SH-SY5Y (cell line): ENCODE results near the gene POM121L12.

Source experiments
- GATA2 ChIP-seq: IDR thresholded peaks from 2 replicates; pipeline ENCODE4 v1.6.1; 2011; ENCODE audit warnings: mild to moderate bottlenecking, low read depth, low read length
- GATA3 ChIP-seq: IDR thresholded peaks from 2 replicates; pipeline ENCODE4 v1.6.1; 2011; ENCODE audit warnings: low read depth, mild to moderate bottlenecking, low read length, moderate library complexity

The POM121L12 gene

DNA sequence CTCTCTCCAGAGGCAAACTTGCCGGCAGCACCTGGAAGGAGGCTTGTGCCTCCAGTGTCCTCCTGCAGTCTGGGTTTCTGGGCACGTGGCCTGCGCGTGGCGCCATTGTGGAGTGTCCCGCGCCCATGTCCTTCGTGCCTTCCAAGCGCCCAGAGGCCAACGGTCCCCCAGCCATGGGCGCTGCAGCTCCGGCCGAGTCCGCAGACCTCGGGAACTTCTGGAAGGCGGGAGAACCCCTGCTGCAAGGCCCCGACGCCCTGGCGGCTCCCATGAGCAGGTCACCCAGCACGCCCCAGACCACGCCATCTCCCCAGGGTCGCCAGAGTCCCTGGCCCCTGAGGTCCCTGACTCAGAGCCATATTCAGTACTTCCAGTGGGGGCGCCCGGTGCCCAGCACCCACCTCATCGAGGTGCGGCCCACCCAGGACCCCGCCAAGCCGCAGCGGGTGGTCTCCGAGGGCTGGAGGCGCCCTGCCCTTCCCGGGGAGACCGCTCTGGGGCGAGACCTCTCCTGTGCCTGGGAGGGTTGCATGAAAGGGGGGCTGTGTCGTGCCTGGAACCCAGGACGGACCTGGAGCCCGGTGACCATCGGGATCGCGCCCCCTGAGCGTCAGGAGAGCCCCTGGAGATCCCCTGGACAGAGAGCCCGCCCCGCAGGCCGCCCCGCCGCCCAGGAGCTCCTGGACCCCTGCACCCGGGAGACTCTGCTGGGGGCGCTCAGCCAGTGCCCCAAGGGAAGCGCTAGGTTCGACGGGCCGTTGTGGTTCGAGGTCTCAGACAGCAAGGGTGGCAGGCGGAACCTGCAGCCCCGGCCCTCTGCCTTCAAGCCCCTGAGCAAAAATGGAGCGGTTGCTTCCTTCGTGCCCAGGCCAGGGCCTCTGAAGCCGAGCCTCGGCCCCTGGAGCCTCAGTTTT is at the start of gene POM121L12:
POM121L12 (plus strand) TSS at position 135 of the 914 bp plus-strand sequence; CDS start at position 174, 39 bp downstream.
- TF ChIP-seq GATA3 (no peak), GATA2 (no peak)

DNA sequence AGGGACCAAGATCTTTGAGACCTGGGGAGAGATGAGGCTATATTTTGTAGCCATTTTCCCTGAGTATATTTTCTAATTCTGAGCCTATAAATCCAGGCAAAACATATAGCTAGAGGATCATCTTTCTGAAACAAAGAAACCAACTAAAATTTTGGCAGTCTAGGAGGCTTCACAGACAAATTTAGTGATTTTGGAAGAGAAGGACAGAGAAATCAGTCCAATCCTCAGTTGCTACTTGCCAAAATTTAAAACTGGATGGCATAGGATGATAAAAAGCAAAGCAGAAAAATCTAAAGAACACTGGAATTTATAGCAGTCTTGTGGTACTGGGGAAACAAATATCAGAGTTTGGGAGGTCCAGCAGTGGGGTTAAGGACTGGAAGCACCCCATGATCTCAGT is 43.4 kb upstream of the POM121L12 start:
- TF ChIP-seq GATA3 (no peak), GATA2 (no peak)

DNA sequence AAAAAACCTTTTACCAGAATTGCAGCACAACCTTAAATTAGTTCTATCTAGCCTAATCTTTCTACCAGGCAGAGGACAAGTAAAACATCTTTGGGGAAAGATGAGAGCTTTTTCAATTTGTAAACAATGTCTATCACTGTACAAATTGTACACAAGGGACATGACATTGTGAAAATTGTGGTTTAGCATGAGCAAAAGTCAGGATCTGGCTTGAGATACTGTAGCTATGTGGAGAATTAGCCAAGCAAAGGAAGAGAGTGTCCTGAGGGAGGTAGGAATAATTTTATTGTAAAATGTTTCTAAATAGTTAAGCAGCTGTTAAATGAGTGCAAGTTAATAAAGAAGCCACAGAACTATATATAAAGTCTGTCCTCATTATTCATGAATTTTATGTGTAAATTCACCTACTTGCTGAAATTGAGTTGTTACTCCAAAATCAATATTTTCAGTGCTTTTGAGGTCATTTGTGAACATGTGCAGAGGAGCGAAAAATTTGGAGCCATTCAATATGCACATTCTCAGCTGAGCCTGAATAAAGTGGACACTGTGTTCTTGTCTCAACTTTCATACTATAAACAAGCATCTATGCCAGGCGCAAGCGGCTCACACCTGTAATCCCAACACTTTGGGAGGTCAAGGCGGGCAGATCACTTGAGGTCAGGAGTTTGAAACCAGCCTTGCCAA is 42.8 kb upstream of the POM121L12 start:
- TF ChIP-seq GATA3 (no peak), GATA2 (no peak)

DNA sequence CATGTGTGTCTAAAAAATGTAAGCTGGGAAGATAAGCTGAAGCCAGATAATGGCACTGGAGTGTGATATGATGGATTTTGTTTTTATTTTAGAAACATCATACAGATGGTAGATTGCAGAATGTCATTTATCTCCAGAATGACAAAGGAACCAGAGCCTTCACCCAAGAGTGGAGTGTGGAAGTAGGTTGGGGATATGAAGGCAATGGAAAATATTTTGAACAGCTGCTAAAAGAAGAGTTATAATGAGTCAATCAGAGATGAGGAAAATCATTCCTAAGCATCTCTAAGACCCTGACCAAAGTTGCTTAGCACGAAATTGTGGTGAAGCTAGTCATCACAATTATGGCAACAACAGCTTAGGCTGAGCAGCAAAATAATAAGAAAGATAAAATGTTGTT is 39.8 kb upstream of the POM121L12 start:
- TF ChIP-seq GATA3 (no peak), GATA2 (no peak)

GRCh38 chr7:53001221-53001620 is 34.2 kb upstream of the POM121L12 start:
- TF ChIP-seq GATA2 (no peak), GATA3 (no peak)

- TF ChIP-seq GATA3 (no peak), GATA2 (no peak)
Observed at GRCh38 chr7:53002389-53002788, 33.0 kb upstream of the POM121L12 start.

DNA sequence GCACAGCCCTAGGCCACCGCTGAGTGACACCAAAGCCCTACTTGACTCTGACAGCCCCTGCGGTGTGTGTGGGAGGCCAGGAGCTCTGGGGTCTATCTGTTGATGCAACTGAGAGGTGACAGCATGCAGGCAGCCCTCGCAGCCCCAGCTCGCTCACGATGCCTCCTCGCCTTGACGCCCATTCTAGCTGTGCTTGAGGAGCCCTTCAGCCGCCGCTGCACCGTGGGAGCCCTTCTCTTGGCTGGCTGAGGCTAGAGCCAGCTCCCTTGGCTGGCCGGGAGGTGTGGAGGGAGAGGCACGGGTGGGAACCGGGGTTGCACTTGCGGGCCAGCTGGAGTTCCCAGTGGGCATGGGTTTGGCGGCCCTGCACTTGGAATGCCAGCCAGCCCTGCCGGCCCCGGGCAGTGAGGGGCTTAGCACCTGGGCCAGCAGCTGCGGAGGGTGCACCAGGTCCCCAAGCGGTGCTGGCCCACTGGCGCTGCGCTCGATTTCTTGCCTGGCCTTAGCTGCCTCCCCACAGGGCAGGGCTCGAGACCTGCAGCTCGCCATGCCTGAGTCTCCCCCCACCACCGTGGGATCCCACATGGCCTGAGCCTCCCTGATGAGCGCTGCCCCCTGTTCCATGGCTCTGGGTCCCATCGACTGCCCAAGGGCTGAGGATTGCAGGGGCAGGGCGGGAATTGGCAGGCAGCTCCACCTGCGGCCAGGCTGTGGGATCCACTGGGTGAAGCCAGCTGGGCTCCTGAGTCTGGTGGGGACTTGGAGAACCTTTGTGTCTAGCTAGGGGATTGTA is 31.6 kb upstream of the POM121L12 start:
- TF ChIP-seq GATA2, result no peak
- TF ChIP-seq GATA3, result no peak

DNA sequence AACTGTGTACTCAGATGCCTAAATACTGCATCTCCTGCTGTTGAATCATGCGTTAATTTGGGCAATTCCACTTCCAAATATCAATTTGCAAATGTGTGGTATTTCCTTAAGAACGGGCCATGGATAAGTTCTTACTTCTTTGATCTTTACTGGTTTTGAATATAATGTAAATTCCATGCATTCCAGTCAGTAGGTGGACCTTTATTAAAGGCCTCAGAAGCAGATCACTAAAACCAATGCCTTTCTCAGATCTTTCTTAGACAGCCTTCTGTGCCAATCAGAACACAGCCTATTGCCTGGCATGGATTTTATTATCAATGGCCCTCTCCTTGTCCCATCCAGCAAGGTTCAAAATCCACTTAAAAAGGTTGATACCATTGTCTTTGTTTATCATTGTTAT is 21.5 kb upstream of the POM121L12 start:
- no peak for TF ChIP-seq GATA2
- TF ChIP-seq GATA3, result no peak

DNA sequence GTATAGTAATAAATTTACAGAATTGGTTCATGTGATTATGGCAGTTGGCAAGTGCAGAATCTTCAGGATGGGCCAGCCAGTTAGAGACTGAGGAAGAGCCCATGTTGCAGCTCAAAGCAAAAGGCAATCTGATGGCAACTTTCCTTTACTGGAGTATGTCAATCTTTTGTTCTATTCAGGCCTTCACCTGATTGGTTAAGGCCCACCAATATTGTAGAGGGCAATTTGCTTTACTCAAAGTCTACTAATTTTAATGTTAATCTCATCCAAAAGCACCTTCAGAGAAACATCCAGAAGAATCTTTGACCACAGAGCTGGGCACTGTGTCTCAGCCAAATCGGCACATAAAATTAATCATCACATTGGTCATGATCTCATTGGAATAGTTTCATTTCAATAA is 20.0 kb upstream of the POM121L12 start:
- TF ChIP-seq GATA2 (no peak), GATA3 (no peak)

GRCh38 chr7:53022893-53023292 is 12.5 kb upstream of the POM121L12 start:
- TF ChIP-seq GATA3, result no peak
- no peak for TF ChIP-seq GATA2

GRCh38 chr7:53048638-53049037 is 13.2 kb downstream of the POM121L12 start:
- no peak for TF ChIP-seq GATA2
- no peak for TF ChIP-seq GATA3

- TF ChIP-seq GATA2 (no peak), GATA3 (no peak)
Observed at GRCh38 chr7:53050433-53050832, 15.0 kb downstream of the POM121L12 start.

DNA sequence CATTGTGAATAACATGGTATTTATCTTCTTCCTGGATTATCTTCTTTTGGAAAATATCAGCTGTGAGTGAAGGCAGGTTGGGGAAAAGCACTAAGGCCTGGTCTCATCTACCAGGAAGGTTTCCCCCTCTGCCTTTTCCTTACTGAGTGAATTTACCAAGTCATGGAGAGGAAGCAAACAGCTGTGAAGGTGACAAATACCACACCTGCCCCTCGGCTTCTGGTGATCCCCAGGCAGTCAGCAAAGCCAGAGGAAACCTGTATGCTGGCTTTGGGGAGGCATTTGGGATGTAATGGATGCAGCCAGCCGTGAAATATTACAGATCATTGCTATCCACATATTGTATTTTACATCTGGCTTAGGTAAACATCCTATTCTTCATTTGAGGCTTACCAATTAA is 24.2 kb downstream of the POM121L12 start:
- TF ChIP-seq GATA3, result no peak
- no peak for TF ChIP-seq GATA2

DNA sequence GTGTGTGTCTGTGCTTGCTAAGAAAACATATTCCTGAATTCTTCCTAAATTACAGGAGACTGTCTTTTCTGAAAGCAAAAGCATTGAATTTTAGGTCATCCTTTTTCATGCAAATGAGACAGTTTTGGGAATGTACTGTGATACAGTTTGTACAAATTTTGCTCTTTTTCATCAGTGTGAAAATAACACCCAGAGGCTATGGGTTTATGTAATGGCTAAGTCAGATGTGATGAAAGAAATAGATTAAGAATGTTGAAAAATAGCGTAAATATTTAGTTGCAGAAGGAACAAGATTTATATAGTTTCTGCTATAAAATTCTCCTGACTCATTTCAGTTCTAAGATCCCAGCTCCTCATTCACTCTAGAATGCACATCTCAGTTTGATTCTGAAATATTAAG is 24.6 kb downstream of the POM121L12 start:
- TF ChIP-seq GATA2 (no peak), GATA3 (no peak)
